Activated T-cell treated with anti-CD3 and anti-CD28 coated beads, Interleukin-2, amount 50 U/mL, for 4 hours (primary cell): Measurements from ENCODE around the gene BCAM. TPM values are rescaled to one million over a fixed set of nuclear protein-coding genes. Genes with fewer than 3 reads are reported as not detected.
"Not testable (repeated sequence)": the region's sequence is repeated elsewhere in the genome, so short reads cannot be mapped to it uniquely, and the experiment has no call there.

Source experiments
- ATAC-seq, 2 donors: fragments of 200-7000 bp; cut with Tn5 transposase; one replicate each; pipeline ENCODE4 v1.10.0; 2021
- DNase-seq: peaks from one replicate; pipeline ENCODE4 v3.0.0-alpha.2; 2020
- H3K27me3 Mint-ChIP-seq: one replicate; pipeline ENCODE4 v1.8.0; 2021; ENCODE audit warnings: low read depth, mixed read lengths
- H3K36me3 Mint-ChIP-seq: one replicate; pipeline ENCODE4 v1.8.0; 2022; ENCODE audit warnings: mixed read lengths; ENCODE audit not compliant: insufficient read depth
- H3K4me1 Mint-ChIP-seq: one replicate; pipeline ENCODE4 v1.8.0; 2021; ENCODE audit warnings: low read depth, mixed read lengths
- H3K4me3 Mint-ChIP-seq: one replicate; pipeline ENCODE4 v1.8.0; 2021; ENCODE audit warnings: mild to moderate bottlenecking, moderate library complexity, mixed read lengths
- H3K9me3 Mint-ChIP-seq: one replicate; pipeline ENCODE4 v1.8.0; 2021; ENCODE audit warnings: mixed read lengths
- total RNA-seq, 3 donors: library from RNA; stranded (reverse); gene quantifications; one replicate each; pipeline ENCODE4 v1.2.1, GENCODE V29; 2021

The BCAM gene
- total RNA-seq, 3 donors from 2014 or later = 0.33 to 0.40 (median 0.33) TPM

DNA sequence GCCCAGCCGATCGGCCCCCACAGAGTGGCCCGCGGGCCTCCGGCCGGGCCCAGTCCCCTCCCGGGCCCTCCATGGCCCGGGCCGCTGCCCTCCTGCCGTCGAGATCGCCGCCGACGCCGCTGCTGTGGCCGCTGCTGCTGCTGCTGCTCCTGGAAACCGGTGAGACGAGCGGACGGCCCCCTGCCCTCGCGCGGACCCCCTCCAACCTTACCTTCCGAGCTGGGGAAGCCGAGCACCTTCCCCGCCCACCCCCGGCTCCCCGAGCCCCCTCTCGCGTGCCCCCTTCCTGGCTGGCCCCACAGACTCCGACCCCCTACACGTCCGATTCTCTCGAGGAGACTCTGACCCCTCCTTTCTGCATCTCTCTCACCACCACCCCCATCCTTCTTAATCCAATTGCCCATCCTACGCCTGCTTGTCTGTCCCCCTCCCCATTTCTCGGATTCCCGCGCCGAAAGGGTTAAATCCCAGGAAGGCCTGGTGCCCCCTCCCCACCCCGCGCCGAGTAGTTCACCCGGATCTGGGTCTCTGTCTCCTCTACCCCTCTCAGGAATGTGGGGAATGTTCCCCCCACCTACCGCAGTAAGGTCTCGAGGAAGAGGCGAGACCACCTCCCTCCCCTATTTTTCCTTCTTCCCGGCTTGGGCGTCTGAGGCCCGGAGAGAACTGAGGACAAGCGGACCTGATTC, 37.7 kb downstream of the BCAM start:
- Mint-ChIP-seq H3K4me1 (peaks cover 26% of the 10 kb centered on the region), H3K9me3 (no peaks in the 10 kb centered on the region), H3K27me3 (peaks cover 18% of the 10 kb centered on the region), H3K36me3 (no peaks in the 10 kb centered on the region), H3K4me3 (peak overlapping the region; percentile 74)
- no peak for ATAC-seq
- DNase-seq = no peak

GRCh38 chr19:44847144-44848035, 38.5 kb downstream of the BCAM start:
- H3K4me3 Mint-ChIP-seq = peak overlapping the region; percentile 74
- peaks cover 23% of the 10 kb centered on the region for H3K4me1 Mint-ChIP-seq
- no peak for ATAC-seq
- H3K27me3 Mint-ChIP-seq = peaks cover 18% of the 10 kb centered on the region
- H3K9me3 Mint-ChIP-seq = no peaks in the 10 kb centered on the region
- DNase-seq = no peak
- no peaks in the 10 kb centered on the region for H3K36me3 Mint-ChIP-seq

- H3K27me3 Mint-ChIP-seq = peaks cover 18% of the 10 kb centered on the region
- no peaks in the 10 kb centered on the region for H3K36me3 Mint-ChIP-seq
- H3K4me3 Mint-ChIP-seq = no peak overlapping the region
- peaks cover 23% of the 10 kb centered on the region for H3K4me1 Mint-ChIP-seq
- DNase-seq (no peak), ATAC-seq (no peak)
- H3K9me3 Mint-ChIP-seq = no peaks in the 10 kb centered on the region
Measured at GRCh38 chr19:44848036-44848811, 39.3 kb downstream of the BCAM start.

- Mint-ChIP-seq H3K27me3 (peaks cover 18% of the 10 kb centered on the region), H3K36me3 (no peaks in the 10 kb centered on the region), H3K4me1 (peaks cover 23% of the 10 kb centered on the region), H3K4me3 (no peak overlapping the region), H3K9me3 (no peaks in the 10 kb centered on the region)
- DNase-seq (no peak), ATAC-seq (no peak)
Measured at GRCh38 chr19:44848812-44849447, 40.0 kb downstream of the BCAM start.

DNA sequence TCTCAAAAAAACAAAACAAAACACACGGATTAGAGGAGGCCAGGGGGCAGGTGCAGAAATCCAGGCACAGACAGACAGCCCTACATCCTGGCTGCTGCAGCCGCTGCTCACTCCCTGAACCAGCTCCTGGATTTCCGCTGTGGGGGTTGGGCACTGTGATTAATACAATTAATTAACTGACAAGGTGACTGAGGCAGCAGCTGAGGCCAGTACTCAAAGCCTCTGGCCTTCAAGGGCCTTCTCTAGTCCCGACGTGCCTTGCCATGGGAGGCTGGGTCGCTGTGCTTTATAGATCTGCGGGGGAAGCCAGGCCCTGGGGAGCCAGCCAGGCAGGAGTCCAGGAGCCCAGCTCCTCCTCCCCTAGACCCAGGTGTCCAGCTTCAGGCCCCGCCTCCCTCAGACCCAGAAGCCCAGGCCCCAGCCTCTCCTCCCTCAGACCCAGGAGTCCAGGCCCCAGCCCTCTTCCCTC, 41.8 kb downstream of the BCAM start:
- Mint-ChIP-seq H3K36me3 (no peaks in the 10 kb centered on the region), H3K27me3 (peaks cover 12% of the 10 kb centered on the region), H3K4me3 (no peak overlapping the region), H3K4me1 (peaks cover 14% of the 10 kb centered on the region), H3K9me3 (no peaks in the 10 kb centered on the region)
- no peak for DNase-seq
- ATAC-seq = no peak

DNA sequence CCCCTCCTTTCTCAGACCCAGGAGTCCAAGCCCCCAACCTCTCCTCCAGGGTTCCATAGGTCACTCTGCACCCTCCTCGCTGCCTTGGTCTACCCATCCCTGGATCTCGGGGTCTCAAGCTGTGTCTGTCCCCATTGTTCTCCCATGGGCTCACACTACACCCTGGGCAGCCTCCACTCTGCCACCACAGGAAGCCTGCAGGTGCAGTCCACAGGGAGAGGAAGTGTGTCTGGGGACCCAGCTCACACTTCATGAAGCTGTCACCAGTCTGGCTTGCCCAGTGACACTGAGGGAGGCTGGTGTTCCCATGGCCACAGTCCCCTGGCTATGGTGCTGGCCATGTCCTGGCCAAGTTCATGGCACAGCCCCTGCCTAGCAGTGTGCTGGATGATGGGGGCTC, 42.5 kb downstream of the BCAM start:
- no peaks in the 10 kb centered on the region for H3K9me3 Mint-ChIP-seq

GRCh38 chr19:44855606-44856005, 46.7 kb downstream of the BCAM start:
- H3K27me3 Mint-ChIP-seq = peaks cover 6% of the 10 kb centered on the region
- H3K4me3 Mint-ChIP-seq = no peak overlapping the region
- no peak for DNase-seq
- H3K36me3 Mint-ChIP-seq = no peaks in the 10 kb centered on the region
- no peaks in the 10 kb centered on the region for H3K4me1 Mint-ChIP-seq
- no peaks in the 10 kb centered on the region for H3K9me3 Mint-ChIP-seq
- ATAC-seq = no peak

More for the DNA sequence above, 42.5 kb downstream of the BCAM start:
- DNase-seq (no peak), ATAC-seq (no peak)
- Mint-ChIP-seq H3K36me3 (no peaks in the 10 kb centered on the region), H3K27me3 (peaks cover 12% of the 10 kb centered on the region), H3K4me1 (peaks cover 11% of the 10 kb centered on the region), H3K4me3 (no peak overlapping the region)

GRCh38 chr19:44856421-44857083, 47.6 kb downstream of the BCAM start:
- no peak for DNase-seq
- Mint-ChIP-seq H3K4me1 (no peaks in the 10 kb centered on the region), H3K36me3 (no peaks in the 10 kb centered on the region), H3K9me3 (no peaks in the 10 kb centered on the region), H3K4me3 (no peak overlapping the region), H3K27me3 (peaks cover 6% of the 10 kb centered on the region)
- ATAC-seq = no peak

- H3K4me3 Mint-ChIP-seq = no peak overlapping the region
- no peak for ATAC-seq
- no peaks in the 10 kb centered on the region for H3K4me1 Mint-ChIP-seq
- no peaks in the 10 kb centered on the region for H3K36me3 Mint-ChIP-seq
- peaks cover 7% of the 10 kb centered on the region for H3K27me3 Mint-ChIP-seq
- no peaks in the 10 kb centered on the region for H3K9me3 Mint-ChIP-seq
- DNase-seq = no peak
Measured at GRCh38 chr19:44857837-44858236, 48.9 kb downstream of the BCAM start.

- H3K4me3 Mint-ChIP-seq, H3K4me1 Mint-ChIP-seq, H3K27me3 Mint-ChIP-seq, H3K9me3 Mint-ChIP-seq, ATAC-seq, H3K36me3 Mint-ChIP-seq, DNase-seq: not testable (repeated sequence)
Measured at GRCh38 chr19:44861576-44861975, 52.7 kb downstream of the BCAM start.

GRCh38 chr19:44863990-44864389, 55.1 kb downstream of the BCAM start:
- Mint-ChIP-seq H3K4me1 (no peaks in the 10 kb centered on the region), H3K4me3 (no peak overlapping the region), H3K9me3 (no peaks in the 10 kb centered on the region), H3K27me3 (peaks cover 7% of the 10 kb centered on the region), H3K36me3 (no peaks in the 10 kb centered on the region)
- no peak for ATAC-seq
- DNase-seq = no peak

- no peaks in the 10 kb centered on the region for H3K36me3 Mint-ChIP-seq
- peaks cover 5% of the 10 kb centered on the region for H3K27me3 Mint-ChIP-seq
- DNase-seq (no peak), ATAC-seq (no peak)
- H3K4me1 Mint-ChIP-seq = no peaks in the 10 kb centered on the region
- no peak overlapping the region for H3K4me3 Mint-ChIP-seq
- H3K9me3 Mint-ChIP-seq = no peaks in the 10 kb centered on the region
Measured at GRCh38 chr19:44865196-44865767, 56.4 kb downstream of the BCAM start.

GRCh38 chr19:44866664-44867063, 57.8 kb downstream of the BCAM start:
- DNase-seq (no peak), ATAC-seq (no peak)
- Mint-ChIP-seq H3K4me3 (no peak overlapping the region), H3K27me3 (peaks cover under 1% of the 10 kb centered on the region), H3K4me1 (no peaks in the 10 kb centered on the region), H3K36me3 (no peaks in the 10 kb centered on the region), H3K9me3 (no peaks in the 10 kb centered on the region)
